ENCODE results near the gene PPP2R1A.

The PPP2R1A gene

GRCh38 chr19:52277471-52277870, 87.6 kb downstream of the PPP2R1A start:
- ChIA-PET CTCF (no interaction called here), POLR2A (interaction anchor here (0.7 kb wide), 1 partner anchor 1277 kb away, joined by 4 read pairs; no protein-coding TSS in a partner anchor)
- Histone ChIP-seq H3K4me3 (ENCODE audit: low read depth, low read length) (no peak overlapping the region), H3K9me3 (ENCODE audit: control insufficient read depth, insufficient read depth, low read depth, low read length) (no peaks in the 10 kb centered on the region; the same call in none of the 2 replicates), H3K4me1 (ENCODE audit: control insufficient read depth, insufficient read depth, low read length) (no peaks in the 10 kb centered on the region), H3K36me3 (ENCODE audit: control insufficient read depth in 2 of 2, insufficient read depth in 1 of 2, low read length in 2 of 2) (peaks cover 5 to 17% of the 10 kb centered on the region in 2 experiments; a peak in 2 of 3 replicates), H3K27ac (ENCODE audit: extremely low read depth, low read depth, low read length) (no peak overlapping the region)
- TF ChIP-seq BCL11A (tag by site-specific recombination; IDR thresholded peaks at IDR 0.05; ENCODE audit: low read depth), result no peak
- no peak for TF ChIP-seq ZBTB1 (tag by site-specific recombination; IDR thresholded peaks at IDR 0.05)
- no peak for TF ChIP-seq ZSCAN18 (tag by site-specific recombination; IDR thresholded peaks at IDR 0.05)
- TF ChIP-seq ZNF518A (tag by site-specific recombination; conservative IDR thresholded peaks at IDR 0.05; ENCODE audit: low read depth), result no peak
- TF ChIP-seq ZNF398 (tag by site-specific recombination; IDR thresholded peaks at IDR 0.05), result no peak
- TF ChIP-seq ZNF473 (tag by site-specific recombination; IDR thresholded peaks at IDR 0.05), result no peak
- TF ChIP-seq ZNF335 (tag by site-specific recombination; conservative IDR thresholded peaks at IDR 0.05), result no peak
